WTC11 (cell line): Measurements from ENCODE around the gene FRMD8.

ENCODE experiments used
- CBFB ChIP-seq: sonication (generic); formaldehyde crosslinking; IDR thresholded peaks from 2 replicates; pipeline ENCODE4 v1.8.1; 2022; ENCODE audit warnings: mild to moderate bottlenecking, low read depth, missing genetic modification reagents
- ESRRA ChIP-seq: sonication (generic); formaldehyde crosslinking; IDR thresholded peaks from 2 replicates; pipeline ENCODE4 v1.8.1; 2022; ENCODE audit warnings: mild to moderate bottlenecking, missing genetic modification reagents, borderline replicate concordance
- GABPB1 ChIP-seq: sonication (generic); formaldehyde crosslinking; IDR thresholded peaks from 2 replicates; pipeline ENCODE4 v1.8.1; 2023; ENCODE audit warnings: mild to moderate bottlenecking, missing genetic modification reagents
- RELA ChIP-seq: sonication (generic); formaldehyde crosslinking; IDR thresholded peaks from 2 replicates; pipeline ENCODE4 v1.8.1; 2022; ENCODE audit warnings: missing genetic modification reagents, mild to moderate bottlenecking, borderline replicate concordance
- RORB ChIP-seq: fragments of 250-450 bp; sonication (Bioruptor Pico); IDR thresholded peaks from 2 replicates; pipeline ENCODE4 v1.9.0; 2021; ENCODE audit warnings: mild to moderate bottlenecking
- SP1 ChIP-seq: sonication (generic); formaldehyde crosslinking; conservative IDR thresholded peaks from 2 replicates; pipeline ENCODE4 v1.8.1; 2022; ENCODE audit warnings: missing genetic modification reagents
- ZNF232 ChIP-seq: sonication (generic); formaldehyde crosslinking; IDR thresholded peaks from 2 replicates; pipeline ENCODE4 v1.8.0; 2022; ENCODE audit warnings: mild to moderate bottlenecking, missing genetic modification reagents
- TF ChIP-seq, protein P1 (sequence below): sonication (generic); formaldehyde crosslinking; IDR thresholded peaks from 2 replicates; pipeline ENCODE4 v1.8.0; 2023; ENCODE audit warnings: missing genetic modification reagents
- TF ChIP-seq, protein P2 (sequence below): fragments of 200-600 bp; IDR thresholded peaks from 2 replicates; pipeline ENCODE4 v1.8.0; 2022; ENCODE audit warnings: antibody characterized with exemption
- TF ChIP-seq, protein P3 (sequence below): sonication (generic); formaldehyde crosslinking; conservative IDR thresholded peaks from 2 replicates; pipeline ENCODE4 v1.8.1; 2022; ENCODE audit warnings: mild to moderate bottlenecking, missing genetic modification reagents
- TF ChIP-seq, protein P4 (sequence below): sonication (generic); formaldehyde crosslinking; IDR thresholded peaks from 2 replicates; pipeline ENCODE4 v1.8.0; 2022; ENCODE audit warnings: mild to moderate bottlenecking, missing genetic modification reagents
- TF ChIP-seq, protein P5 (sequence below): sonication (generic); formaldehyde crosslinking; IDR thresholded peaks from 2 replicates; pipeline ENCODE4 v1.8.1; 2023; ENCODE audit warnings: mild to moderate bottlenecking, missing genetic modification reagents, moderate library complexity
- TF ChIP-seq, protein P6 (sequence below): sonication (generic); formaldehyde crosslinking; conservative IDR thresholded peaks from 2 replicates; pipeline ENCODE4 v1.8.1; 2023; ENCODE audit warnings: mild to moderate bottlenecking, low read depth, missing genetic modification reagents, moderate library complexity

DNA sequence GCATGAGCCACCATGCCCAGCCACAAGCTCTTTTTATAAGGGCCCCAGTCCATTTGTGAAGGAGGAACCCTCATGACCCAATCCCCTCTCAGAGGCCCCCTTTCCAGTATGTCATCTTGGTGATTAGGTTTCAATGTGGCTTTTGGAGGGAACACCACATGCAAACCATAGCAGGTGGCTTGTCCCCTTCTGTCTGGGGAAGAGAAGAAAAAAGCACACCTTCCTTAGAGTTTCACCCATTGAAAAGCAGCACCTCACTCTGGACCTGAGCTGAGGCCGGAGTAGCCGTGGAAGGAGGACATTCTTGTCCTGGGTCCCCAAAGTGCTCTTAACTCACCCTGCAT, 61.6 kb downstream of the FRMD8 start:
- TF ChIP-seq, protein P1, sequence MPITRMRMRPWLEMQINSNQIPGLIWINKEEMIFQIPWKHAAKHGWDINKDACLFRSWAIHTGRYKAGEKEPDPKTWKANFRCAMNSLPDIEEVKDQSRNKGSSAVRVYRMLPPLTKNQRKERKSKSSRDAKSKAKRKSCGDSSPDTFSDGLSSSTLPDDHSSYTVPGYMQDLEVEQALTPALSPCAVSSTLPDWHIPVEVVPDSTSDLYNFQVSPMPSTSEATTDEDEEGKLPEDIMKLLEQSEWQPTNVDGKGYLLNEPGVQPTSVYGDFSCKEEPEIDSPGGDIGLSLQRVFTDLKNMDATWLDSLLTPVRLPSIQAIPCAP, result no peak
- TF ChIP-seq, protein P2, sequence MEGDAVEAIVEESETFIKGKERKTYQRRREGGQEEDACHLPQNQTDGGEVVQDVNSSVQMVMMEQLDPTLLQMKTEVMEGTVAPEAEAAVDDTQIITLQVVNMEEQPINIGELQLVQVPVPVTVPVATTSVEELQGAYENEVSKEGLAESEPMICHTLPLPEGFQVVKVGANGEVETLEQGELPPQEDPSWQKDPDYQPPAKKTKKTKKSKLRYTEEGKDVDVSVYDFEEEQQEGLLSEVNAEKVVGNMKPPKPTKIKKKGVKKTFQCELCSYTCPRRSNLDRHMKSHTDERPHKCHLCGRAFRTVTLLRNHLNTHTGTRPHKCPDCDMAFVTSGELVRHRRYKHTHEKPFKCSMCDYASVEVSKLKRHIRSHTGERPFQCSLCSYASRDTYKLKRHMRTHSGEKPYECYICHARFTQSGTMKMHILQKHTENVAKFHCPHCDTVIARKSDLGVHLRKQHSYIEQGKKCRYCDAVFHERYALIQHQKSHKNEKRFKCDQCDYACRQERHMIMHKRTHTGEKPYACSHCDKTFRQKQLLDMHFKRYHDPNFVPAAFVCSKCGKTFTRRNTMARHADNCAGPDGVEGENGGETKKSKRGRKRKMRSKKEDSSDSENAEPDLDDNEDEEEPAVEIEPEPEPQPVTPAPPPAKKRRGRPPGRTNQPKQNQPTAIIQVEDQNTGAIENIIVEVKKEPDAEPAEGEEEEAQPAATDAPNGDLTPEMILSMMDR, result no peak
- TF ChIP-seq, protein P3, sequence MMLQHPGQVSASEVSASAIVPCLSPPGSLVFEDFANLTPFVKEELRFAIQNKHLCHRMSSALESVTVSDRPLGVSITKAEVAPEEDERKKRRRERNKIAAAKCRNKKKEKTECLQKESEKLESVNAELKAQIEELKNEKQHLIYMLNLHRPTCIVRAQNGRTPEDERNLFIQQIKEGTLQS (CRISPR knock-in tag), result no peak
- TF ChIP-seq, protein P4, sequence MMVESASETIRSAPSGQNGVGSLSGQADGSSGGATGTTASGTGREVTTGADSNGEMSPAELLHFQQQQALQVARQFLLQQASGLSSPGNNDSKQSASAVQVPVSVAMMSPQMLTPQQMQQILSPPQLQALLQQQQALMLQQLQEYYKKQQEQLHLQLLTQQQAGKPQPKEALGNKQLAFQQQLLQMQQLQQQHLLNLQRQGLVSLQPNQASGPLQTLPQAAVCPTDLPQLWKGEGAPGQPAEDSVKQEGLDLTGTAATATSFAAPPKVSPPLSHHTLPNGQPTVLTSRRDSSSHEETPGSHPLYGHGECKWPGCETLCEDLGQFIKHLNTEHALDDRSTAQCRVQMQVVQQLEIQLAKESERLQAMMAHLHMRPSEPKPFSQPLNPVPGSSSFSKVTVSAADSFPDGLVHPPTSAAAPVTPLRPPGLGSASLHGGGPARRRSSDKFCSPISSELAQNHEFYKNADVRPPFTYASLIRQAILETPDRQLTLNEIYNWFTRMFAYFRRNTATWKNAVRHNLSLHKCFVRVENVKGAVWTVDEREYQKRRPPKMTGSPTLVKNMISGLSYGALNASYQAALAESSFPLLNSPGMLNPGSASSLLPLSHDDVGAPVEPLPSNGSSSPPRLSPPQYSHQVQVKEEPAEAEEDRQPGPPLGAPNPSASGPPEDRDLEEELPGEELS (CRISPR knock-in tag), result no peak
- TF ChIP-seq ZNF232 (CRISPR knock-in tag) (no peak), SP1 (CRISPR knock-in tag) (no peak), RELA (CRISPR knock-in tag) (no peak), RORB (CRISPR knock-in tag) (no peak), CBFB (CRISPR knock-in tag) (no peak), GABPB1 (CRISPR knock-in tag) (no peak), ESRRA (CRISPR knock-in tag) (no peak)
- TF ChIP-seq, protein P5, sequence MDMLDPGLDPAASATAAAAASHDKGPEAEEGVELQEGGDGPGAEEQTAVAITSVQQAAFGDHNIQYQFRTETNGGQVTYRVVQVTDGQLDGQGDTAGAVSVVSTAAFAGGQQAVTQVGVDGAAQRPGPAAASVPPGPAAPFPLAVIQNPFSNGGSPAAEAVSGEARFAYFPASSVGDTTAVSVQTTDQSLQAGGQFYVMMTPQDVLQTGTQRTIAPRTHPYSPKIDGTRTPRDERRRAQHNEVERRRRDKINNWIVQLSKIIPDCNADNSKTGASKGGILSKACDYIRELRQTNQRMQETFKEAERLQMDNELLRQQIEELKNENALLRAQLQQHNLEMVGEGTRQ, result no peak
- TF ChIP-seq, protein P6, sequence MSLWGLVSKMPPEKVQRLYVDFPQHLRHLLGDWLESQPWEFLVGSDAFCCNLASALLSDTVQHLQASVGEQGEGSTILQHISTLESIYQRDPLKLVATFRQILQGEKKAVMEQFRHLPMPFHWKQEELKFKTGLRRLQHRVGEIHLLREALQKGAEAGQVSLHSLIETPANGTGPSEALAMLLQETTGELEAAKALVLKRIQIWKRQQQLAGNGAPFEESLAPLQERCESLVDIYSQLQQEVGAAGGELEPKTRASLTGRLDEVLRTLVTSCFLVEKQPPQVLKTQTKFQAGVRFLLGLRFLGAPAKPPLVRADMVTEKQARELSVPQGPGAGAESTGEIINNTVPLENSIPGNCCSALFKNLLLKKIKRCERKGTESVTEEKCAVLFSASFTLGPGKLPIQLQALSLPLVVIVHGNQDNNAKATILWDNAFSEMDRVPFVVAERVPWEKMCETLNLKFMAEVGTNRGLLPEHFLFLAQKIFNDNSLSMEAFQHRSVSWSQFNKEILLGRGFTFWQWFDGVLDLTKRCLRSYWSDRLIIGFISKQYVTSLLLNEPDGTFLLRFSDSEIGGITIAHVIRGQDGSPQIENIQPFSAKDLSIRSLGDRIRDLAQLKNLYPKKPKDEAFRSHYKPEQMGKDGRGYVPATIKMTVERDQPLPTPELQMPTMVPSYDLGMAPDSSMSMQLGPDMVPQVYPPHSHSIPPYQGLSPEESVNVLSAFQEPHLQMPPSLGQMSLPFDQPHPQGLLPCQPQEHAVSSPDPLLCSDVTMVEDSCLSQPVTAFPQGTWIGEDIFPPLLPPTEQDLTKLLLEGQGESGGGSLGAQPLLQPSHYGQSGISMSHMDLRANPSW (CRISPR knock-in tag), result no peak
